ENCODE measurements around the gene NES. TPM values are rescaled to one million over a fixed set of nuclear protein-coding genes. Genes with fewer than 3 reads are reported as not detected.

The NES gene
- total RNA-seq, 4 donors from 2014 or later, result 16.6 to 37.4 (median 32.5) TPM

DNA sequence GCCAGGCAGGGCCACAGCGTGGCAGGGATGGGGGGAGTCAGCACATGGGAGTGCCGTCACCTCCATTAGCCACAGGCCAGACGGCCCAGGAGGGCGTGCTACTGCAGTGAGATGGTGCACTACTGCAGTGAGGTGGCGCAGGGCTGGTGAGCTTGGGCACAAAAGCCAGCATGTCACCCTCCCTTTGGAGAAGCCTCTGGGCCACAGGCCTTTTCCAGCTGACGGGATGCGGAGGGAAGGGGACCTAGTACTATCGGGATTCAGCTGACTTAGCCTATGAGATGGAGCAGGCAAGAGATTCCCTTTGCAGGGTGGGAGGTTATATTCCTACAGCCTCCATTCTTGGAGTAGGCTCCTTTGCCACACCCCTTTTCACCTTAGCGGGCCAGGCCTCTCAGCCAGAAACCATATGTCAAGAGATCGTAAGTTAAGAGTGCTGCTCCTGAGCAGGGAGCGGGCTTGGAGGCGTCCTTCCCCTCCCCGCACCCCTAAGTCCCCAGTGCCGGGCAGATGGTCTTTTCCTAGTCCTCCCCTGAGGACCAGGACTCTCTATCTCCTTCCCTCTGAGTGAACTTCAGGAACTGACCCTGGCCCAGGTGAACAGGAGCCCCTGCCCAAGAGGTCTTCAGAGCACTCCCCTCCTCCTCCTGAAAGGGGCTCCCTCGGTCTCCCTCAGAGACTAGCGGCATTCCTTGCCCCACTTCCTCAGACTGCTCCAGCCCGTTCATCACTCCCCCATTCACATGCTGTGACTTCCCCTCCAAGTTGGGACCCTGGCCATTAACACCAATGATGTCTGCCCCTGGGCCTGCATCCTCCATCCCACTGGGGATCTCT is 8.2 kb downstream of the NES start:
- H3K4me1 ChIP-seq, result peaks cover 80 to 84% (median 82%) of the 10 kb centered on the region in 4 donors
- intact Hi-C loops (cut with DNase I), result no loop called here

DNA sequence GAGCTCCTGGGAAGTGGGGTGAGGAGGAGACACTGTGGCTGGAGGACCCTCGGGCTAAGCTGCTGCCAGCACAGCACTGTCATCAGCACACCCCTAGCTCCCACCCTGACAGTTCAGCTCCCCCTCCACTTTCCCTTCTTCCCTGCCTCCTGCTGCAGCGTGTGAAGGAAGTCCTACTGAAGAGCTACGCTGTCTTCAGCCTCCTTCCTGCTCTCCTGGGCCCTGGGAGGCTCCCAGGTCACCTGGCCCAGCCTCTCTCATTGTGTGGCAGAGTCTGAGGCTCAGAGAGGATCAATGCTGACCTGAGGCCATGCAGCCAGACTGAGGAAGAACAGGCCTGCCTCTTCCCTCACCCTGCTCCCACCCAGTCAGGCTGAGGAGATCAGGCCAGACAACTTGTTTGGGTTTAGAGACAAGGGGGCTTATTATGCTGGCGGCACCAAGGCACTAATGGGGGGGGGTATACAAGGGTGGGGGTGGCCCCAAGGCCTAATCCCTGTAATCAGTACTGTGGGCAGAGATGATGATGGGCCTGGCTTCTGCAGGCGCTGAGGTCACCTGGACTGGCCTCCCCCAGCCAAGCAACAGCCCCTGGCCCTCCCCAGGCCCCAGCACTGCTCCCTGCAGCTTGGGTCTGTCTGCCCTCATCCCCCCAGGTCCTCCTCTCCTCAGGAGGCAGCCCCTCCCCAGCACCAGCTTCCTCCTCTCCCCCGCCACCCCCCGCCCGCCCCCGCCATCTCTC is 9.1 kb downstream of the NES start:
- no peak for DNase-seq (ENCODE audit: extremely low spot score)
- H3K27ac ChIP-seq (replicated peaks in 1 of 4), result peak overlapping the region; percentile 78 to 85 (median 82)
- H3K36me3 ChIP-seq, result peaks cover 0 to 30% (median 11%) of the 10 kb centered on the region in 4 donors
- 61% methylated on average over 7 of the region's 9 CpGs for WGBS
- no peak overlapping the region for H3K4me3 ChIP-seq
- no peaks in the 10 kb centered on the region for H3K9me3 ChIP-seq
- peaks cover 80 to 86% (median 83%) of the 10 kb centered on the region in 4 donors for H3K4me1 ChIP-seq
- intact Hi-C loops (cut with DNase I), result no loop called here
- no peaks in the 10 kb centered on the region for H3K27me3 ChIP-seq
- no peak for TF ChIP-seq EP300 (IDR thresholded peaks at IDR 0.05)
- no peak for TF ChIP-seq POLR2A (IDR thresholded peaks at IDR 0.05; ENCODE audit: low read depth)
- no peak for TF ChIP-seq POLR2AphosphoS5 (IDR thresholded peaks at IDR 0.05)
- TF ChIP-seq, protein P1, sequence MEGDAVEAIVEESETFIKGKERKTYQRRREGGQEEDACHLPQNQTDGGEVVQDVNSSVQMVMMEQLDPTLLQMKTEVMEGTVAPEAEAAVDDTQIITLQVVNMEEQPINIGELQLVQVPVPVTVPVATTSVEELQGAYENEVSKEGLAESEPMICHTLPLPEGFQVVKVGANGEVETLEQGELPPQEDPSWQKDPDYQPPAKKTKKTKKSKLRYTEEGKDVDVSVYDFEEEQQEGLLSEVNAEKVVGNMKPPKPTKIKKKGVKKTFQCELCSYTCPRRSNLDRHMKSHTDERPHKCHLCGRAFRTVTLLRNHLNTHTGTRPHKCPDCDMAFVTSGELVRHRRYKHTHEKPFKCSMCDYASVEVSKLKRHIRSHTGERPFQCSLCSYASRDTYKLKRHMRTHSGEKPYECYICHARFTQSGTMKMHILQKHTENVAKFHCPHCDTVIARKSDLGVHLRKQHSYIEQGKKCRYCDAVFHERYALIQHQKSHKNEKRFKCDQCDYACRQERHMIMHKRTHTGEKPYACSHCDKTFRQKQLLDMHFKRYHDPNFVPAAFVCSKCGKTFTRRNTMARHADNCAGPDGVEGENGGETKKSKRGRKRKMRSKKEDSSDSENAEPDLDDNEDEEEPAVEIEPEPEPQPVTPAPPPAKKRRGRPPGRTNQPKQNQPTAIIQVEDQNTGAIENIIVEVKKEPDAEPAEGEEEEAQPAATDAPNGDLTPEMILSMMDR (IDR thresholded peaks at IDR 0.05), result no peak

More for the DNA sequence above, 8.2 kb downstream of the NES start:
- H3K36me3 ChIP-seq, result peaks cover 0 to 38% (median 15%) of the 10 kb centered on the region in 4 donors
- no peaks in the 10 kb centered on the region for H3K9me3 ChIP-seq
- H3K27ac ChIP-seq (replicated peaks in 1 of 4), result peak overlapping the region; percentile 78 to 85 (median 82)
- 89% methylated on average over 11 of the region's 17 CpGs for WGBS
- DNase-seq (ENCODE audit: extremely low spot score), result no peak
- no peaks in the 10 kb centered on the region for H3K27me3 ChIP-seq
- no peak for TF ChIP-seq POLR2A (IDR thresholded peaks at IDR 0.05; ENCODE audit: low read depth)
- no peak for TF ChIP-seq POLR2AphosphoS5 (IDR thresholded peaks at IDR 0.05)
- no peak for TF ChIP-seq EP300 (IDR thresholded peaks at IDR 0.05)
- TF ChIP-seq, protein P1 (IDR thresholded peaks at IDR 0.05), result no peak
- H3K4me3 ChIP-seq, result no peak overlapping the region

- DNase-seq (ENCODE audit: extremely low spot score), result no peak
- intact Hi-C loops (cut with DNase I), result no loop called here
- WGBS, result 39% methylated on average over 5 of the region's 5 CpGs
- Histone ChIP-seq H3K4me1 (peaks cover 85 to 92% (median 88%) of the 10 kb centered on the region in 4 donors), H3K4me3 (no peak overlapping the region), H3K9me3 (no peaks in the 10 kb centered on the region), H3K27ac (replicated peaks in 1 of 4) (peak overlapping the region; percentile 78 to 85 (median 82)), H3K27me3 (no peaks in the 10 kb centered on the region), H3K36me3 (peaks cover 0 to 25% (median 6%) of the 10 kb centered on the region in 4 donors)
- TF ChIP-seq POLR2A (IDR thresholded peaks at IDR 0.05; ENCODE audit: low read depth), result no peak
- TF ChIP-seq POLR2AphosphoS5 (IDR thresholded peaks at IDR 0.05), result peak in 1 of 2 donors; percentile 27
These were observed 9.6 kb downstream of the NES start for GRCh38 chr1:156667610-156667967.

GRCh38 chr1:156666862-156667609 is 10.2 kb downstream of the NES start:
- intact Hi-C loops (cut with DNase I), result no loop called here
- Histone ChIP-seq H3K9me3 (no peaks in the 10 kb centered on the region), H3K4me3 (no peak overlapping the region), H3K27ac (replicated peaks in 1 of 4) (peak overlapping the region; percentile 78 to 85 (median 82)), H3K4me1 (peaks cover 91 to 97% (median 93%) of the 10 kb centered on the region in 4 donors), H3K36me3 (peaks cover 0 to 19% (median 2%) of the 10 kb centered on the region in 4 donors), H3K27me3 (no peaks in the 10 kb centered on the region)
- DNase-seq (ENCODE audit: extremely low spot score), result no peak
- WGBS, result 78% methylated on average over 9 of the region's 9 CpGs
- TF ChIP-seq, protein P1 (IDR thresholded peaks at IDR 0.05), result no peak
- TF ChIP-seq POLR2A (IDR thresholded peaks at IDR 0.05; ENCODE audit: low read depth) (no peak), POLR2AphosphoS5 (IDR thresholded peaks at IDR 0.05) (no peak), EP300 (IDR thresholded peaks at IDR 0.05) (no peak)

All from esophagus muscularis mucosa (tissue), 4 donors.